ENCODE data around the gene DEF6. TPM values are rescaled to one million over a fixed set of nuclear protein-coding genes. Genes with fewer than 3 reads are reported as not detected.

Gene DEF6
- total and polyA plus RNA-seq, 2 experiments from 2014 or later, result 5.1 to 7.2 TPM

GRCh38 chr6:35330541-35331119, 33.0 kb downstream of the DEF6 start:
- H3K27me3 ChIP-seq (ENCODE audit: insufficient read depth), result no peaks in the 10 kb centered on the region
- Mint-ChIP-seq H3K36me3 (ENCODE audit: low read depth) (peaks cover 3% of the 10 kb centered on the region; the same call in 2 of the 3 replicates), H3K4me3 (no peak overlapping the region), H3K4me1 (peaks cover 4% of the 10 kb centered on the region; the same call in 2 of the 3 replicates), H3K27me3 (ENCODE audit: insufficient read depth, low read depth, poor library complexity) (peaks cover 3% of the 10 kb centered on the region), H3K27ac (no peak overlapping the region), H3K9me3 (peaks cover 13% of the 10 kb centered on the region)
- H3K36me3 ChIP-seq (ENCODE audit: insufficient read depth), result no peaks in the 10 kb centered on the region
- H3K4me1 ChIP-seq (ENCODE audit: insufficient read depth), result no peaks in the 10 kb centered on the region
- ATAC-seq, result no peak
- H3K79me2 ChIP-seq (replicated peaks; ENCODE audit: insufficient read depth), result no peaks in the 10 kb centered on the region
- no peak overlapping the region for H3K4me2 ChIP-seq
- TF ChIP-seq POLR2AphosphoS5 (IDR thresholded peaks at IDR 0.05; ENCODE audit: low read depth) (no peak), ZNF462 (CRISPR knock-in tag; IDR thresholded peaks at IDR 0.05) (no peak), NANOG (IDR thresholded peaks at IDR 0.05; ENCODE audit: borderline replicate concordance) (no peak), ZNF331 (CRISPR knock-in tag; IDR thresholded peaks at IDR 0.05; ENCODE audit: low read depth) (no peak), JUNB (IDR thresholded peaks at IDR 0.05; ENCODE audit: unreplicated experiment) (no peak), CTCF (conservative IDR thresholded peaks at IDR 0.05; ENCODE audit: low read depth in 2 of 2) (no peak), STAT1 (IDR thresholded peaks at IDR 0.05; ENCODE audit: unreplicated experiment) (no peak), EZH2phosphoT487 (IDR thresholded peaks at IDR 0.05; ENCODE audit: unreplicated experiment) (no peak), ZNF114 (CRISPR knock-in tag; IDR thresholded peaks at IDR 0.05) (no peak), REST (IDR thresholded peaks at IDR 0.05; ENCODE audit: unreplicated experiment) (no peak), CREB1 (CRISPR knock-in tag; IDR thresholded peaks at IDR 0.05; ENCODE audit: low read depth) (no peak), EZH2 (IDR thresholded peaks at IDR 0.05; ENCODE audit: low read depth, unreplicated experiment) (no peak)
- TF ChIP-seq, protein P1, sequence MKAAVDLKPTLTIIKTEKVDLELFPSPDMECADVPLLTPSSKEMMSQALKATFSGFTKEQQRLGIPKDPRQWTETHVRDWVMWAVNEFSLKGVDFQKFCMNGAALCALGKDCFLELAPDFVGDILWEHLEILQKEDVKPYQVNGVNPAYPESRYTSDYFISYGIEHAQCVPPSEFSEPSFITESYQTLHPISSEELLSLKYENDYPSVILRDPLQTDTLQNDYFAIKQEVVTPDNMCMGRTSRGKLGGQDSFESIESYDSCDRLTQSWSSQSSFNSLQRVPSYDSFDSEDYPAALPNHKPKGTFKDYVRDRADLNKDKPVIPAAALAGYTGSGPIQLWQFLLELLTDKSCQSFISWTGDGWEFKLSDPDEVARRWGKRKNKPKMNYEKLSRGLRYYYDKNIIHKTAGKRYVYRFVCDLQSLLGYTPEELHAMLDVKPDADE (IDR thresholded peaks at IDR 0.05), result no peak
- no peak overlapping the region for H3K27ac ChIP-seq (ENCODE audit: low read depth)
- no peak for DNase-seq (ENCODE audit: low spot score)
- no peak overlapping the region for H2AFZ ChIP-seq
- H3K9me2 ChIP-seq (ENCODE audit: insufficient read depth), result no peaks in the 10 kb centered on the region
- H3K4me3 ChIP-seq, result no peak overlapping the region
- no peaks in the 10 kb centered on the region for H3F3A ChIP-seq (replicated peaks; ENCODE audit: low read depth)
- no peaks in the 10 kb centered on the region for H4K20me1 ChIP-seq (replicated peaks; ENCODE audit: insufficient read depth)

Data from GM23338 (cell line).